Endothelial cell (in vitro differentiated cells): ENCODE results near the gene SORCS1. TPM values are rescaled to one million over a fixed set of nuclear protein-coding genes. Genes with fewer than 3 reads are reported as not detected.
A peak's percentile ranks its signal among the peaks of the same experiment; 100 is the strongest.

ENCODE experiments used
- DNase-seq: peaks from one replicate; pipeline ENCODE4 v3.0.0; 2021; ENCODE audit warnings: low spot score
- H3K27ac Mint-ChIP-seq: one replicate; pipeline ENCODE4 v1.8.0; 2021; ENCODE audit warnings: mixed read lengths, inconsistent platforms; ENCODE audit not compliant: unreplicated experiment
- H3K27me3 Mint-ChIP-seq: one replicate; pipeline ENCODE4 v1.8.0; 2021; ENCODE audit warnings: mild to moderate bottlenecking, moderate library complexity, mixed read lengths, inconsistent platforms; ENCODE audit not compliant: unreplicated experiment
- H3K36me3 Mint-ChIP-seq: one replicate; pipeline ENCODE4 v1.8.0; 2021; ENCODE audit warnings: mild to moderate bottlenecking, low read depth, mixed read lengths, inconsistent platforms; ENCODE audit not compliant: unreplicated experiment
- H3K4me1 Mint-ChIP-seq: one replicate; pipeline ENCODE4 v1.8.0; 2021; ENCODE audit warnings: mild to moderate bottlenecking, mixed read lengths, inconsistent platforms; ENCODE audit not compliant: unreplicated experiment
- H3K4me3 Mint-ChIP-seq: one replicate; pipeline ENCODE4 v1.8.0; 2021; ENCODE audit warnings: mild to moderate bottlenecking, mixed read lengths, inconsistent platforms; ENCODE audit not compliant: unreplicated experiment
- H3K9me3 Mint-ChIP-seq: one replicate; pipeline ENCODE4 v1.8.0; 2021; ENCODE audit warnings: mixed read lengths, inconsistent platforms; ENCODE audit not compliant: unreplicated experiment
- CTCF ChIP-seq: fragments of 200-600 bp; sonication (generic); IDR thresholded peaks from one replicate; pipeline ENCODE4 v1.5.0; 2021; ENCODE audit warnings: antibody characterized with exemption; ENCODE audit not compliant: unreplicated experiment
- total RNA-seq: library from RNA; stranded (reverse); fragmentation: NEBNext Ultra II Directional; extraction: Animal tissue kit (Norgen Biotek cat#: 25700); gene quantifications from one replicate; pipeline ENCODE4 v1.2.1, GENCODE V29; 2021; ENCODE audit not compliant: unreplicated experiment

Gene SORCS1
- total RNA-seq, 1 donor from 2014 or later, result 0.56 TPM

- TF ChIP-seq CTCF, result no peak
- no peaks in the 10 kb centered on the region for H3K36me3 Mint-ChIP-seq
- peaks cover 5% of the 10 kb centered on the region for H3K4me1 Mint-ChIP-seq
- H3K27ac Mint-ChIP-seq, result no peak overlapping the region
- H3K4me3 Mint-ChIP-seq, result no peak overlapping the region
- no peaks in the 10 kb centered on the region for H3K9me3 Mint-ChIP-seq
- no peak for DNase-seq
- H3K27me3 Mint-ChIP-seq, result peaks cover 7% of the 10 kb centered on the region
Measured at GRCh38 chr10:107159871-107160270, 4.6 kb downstream of the SORCS1 start.

- H3K27me3 Mint-ChIP-seq, result peaks cover 2% of the 10 kb centered on the region
- H3K27ac Mint-ChIP-seq, result no peak overlapping the region
- no peak overlapping the region for H3K4me3 Mint-ChIP-seq
- peaks cover 8% of the 10 kb centered on the region for H3K9me3 Mint-ChIP-seq
- TF ChIP-seq CTCF, result no peak
- DNase-seq, result no peak
- no peaks in the 10 kb centered on the region for H3K4me1 Mint-ChIP-seq
- peaks cover 8% of the 10 kb centered on the region for H3K36me3 Mint-ChIP-seq
Measured at GRCh38 chr10:107157071-107157470, 7.4 kb downstream of the SORCS1 start.

GRCh38 chr10:107152087-107152486 lies 12.4 kb downstream of the SORCS1 start:
- Mint-ChIP-seq H3K27ac (no peak overlapping the region), H3K4me1 (no peaks in the 10 kb centered on the region), H3K9me3 (peaks cover 12% of the 10 kb centered on the region), H3K4me3 (no peak overlapping the region), H3K36me3 (peaks cover 12% of the 10 kb centered on the region), H3K27me3 (peaks cover 2% of the 10 kb centered on the region)
- no peak for TF ChIP-seq CTCF
- no peak for DNase-seq

GRCh38 chr10:107148906-107149305 lies 15.6 kb downstream of the SORCS1 start:
- peaks cover 12% of the 10 kb centered on the region for H3K9me3 Mint-ChIP-seq
- peaks cover 12% of the 10 kb centered on the region for H3K36me3 Mint-ChIP-seq
- H3K27me3 Mint-ChIP-seq, result peaks cover 2% of the 10 kb centered on the region
- no peak overlapping the region for H3K4me3 Mint-ChIP-seq
- no peaks in the 10 kb centered on the region for H3K4me1 Mint-ChIP-seq
- no peak for DNase-seq
- no peak overlapping the region for H3K27ac Mint-ChIP-seq
- no peak for TF ChIP-seq CTCF

- Mint-ChIP-seq H3K27me3 (no peaks in the 10 kb centered on the region), H3K27ac (no peak overlapping the region), H3K4me3 (no peak overlapping the region), H3K9me3 (no peaks in the 10 kb centered on the region), H3K36me3 (no peaks in the 10 kb centered on the region), H3K4me1 (no peaks in the 10 kb centered on the region)
- no peak for TF ChIP-seq CTCF
- DNase-seq, result peak; percentile 44
Measured at GRCh38 chr10:107144490-107144889, 20.0 kb downstream of the SORCS1 start.
